Endothelial cell of umbilical vein (primary cell): Measurements from ENCODE around the gene RPP21. TPM values are rescaled to one million over a fixed set of nuclear protein-coding genes. Genes with fewer than 3 reads are reported as not detected.
A peak's percentile ranks its signal among the peaks of the same experiment; 100 is the strongest.

Source experiments
- BruUV-seq: library from RNA; stranded (reverse); fragments of 400-500 nt; replicated peaks from 2 replicates; lab custom pipeline; 2021; lab: Mats Ljungman, UMichigan
- CTCF ChIA-PET: fragments of 300-600, 350-600 bp; sonication (Branson Sonifier 250); formaldehyde crosslinking; loops from one replicate; lab custom pipeline; 2021; ENCODE audit warnings: antibody characterized with exemption, inconsistent platforms; lab: Charles Lee
- POLR2A ChIA-PET: fragments of 300-600, 350-600 bp; sonication (Branson Sonifier 250); formaldehyde crosslinking; loops from one replicate; lab custom pipeline; 2021; ENCODE audit warnings: antibody characterized with exemption, inconsistent platforms; lab: Charles Lee
- DNase-seq: peaks from one replicate; pipeline ENCODE4 v3.0.0-alpha.2; 2011; ENCODE audit warnings: low read depth, low spot score
- FAIRE-seq: peaks from 2 replicates; lab custom pipeline; 2011; peaks lifted over from hg19 to GRCh38; lab: Jason Lieb, UNC
- H2AFZ ChIP-seq: 2 replicates; pipeline ENCODE4 v1.6.0; 2012; ENCODE audit warnings: low read depth, low read length, control low read depth, inconsistent platforms
- H3K27ac ChIP-seq: 2 replicates; pipeline ENCODE4 v1.5.1; 2011; ENCODE audit warnings: low read depth, mild to moderate bottlenecking, control low read depth, low read length, moderate library complexity; ENCODE audit not compliant: insufficient read depth
- H3K27me3 ChIP-seq, 2 experiments: 2 replicates each; pipeline versions ENCODE4 v1.6.0 to v1.6.1; 2011; ENCODE audit warnings: low read length in 2 of 2, mixed read lengths in 1 of 2; ENCODE audit not compliant: control insufficient read depth in 2 of 2, insufficient read depth in 2 of 2
- H3K36me3 ChIP-seq, 2 experiments: 2 replicates in 1 of 2; 3 replicates in 1 of 2; pipeline ENCODE4 v1.5.1; 2011; ENCODE audit warnings: low read length in 2 of 2, mild to moderate bottlenecking in 1 of 2, moderate library complexity in 1 of 2; ENCODE audit not compliant: control insufficient read depth in 2 of 2, insufficient read depth in 2 of 2; ENCODE audit errors: extremely low read depth in 1 of 2
- H3K4me1 ChIP-seq: 3 replicates; pipeline ENCODE4 v1.5.1; 2011; ENCODE audit warnings: mild to moderate bottlenecking, low read length; ENCODE audit not compliant: control insufficient read depth, insufficient read depth; ENCODE audit errors: extremely low read depth
- H3K4me2 ChIP-seq: 2 replicates; pipeline ENCODE4 v1.6.1; 2011; ENCODE audit warnings: low read length, control low read depth, mixed read lengths; ENCODE audit not compliant: insufficient read depth
- H3K4me3 ChIP-seq, 3 experiments: fragments of 200-600 bp in 1 of 3; sonication (generic), shearing (Covaris generic) in 1 of 3; replicated peaks in 1 of 3; 2 replicates each; pipeline ENCODE4 v1.5.1; 2011 to 2016; ENCODE audit warnings: control low read depth in 3 of 3, low read length in 3 of 3, mild to moderate bottlenecking in 2 of 3, inconsistent platforms in 1 of 3, low read depth in 1 of 3, moderate library complexity in 1 of 3; ENCODE audit not compliant: insufficient read depth in 1 of 3
- H3K79me2 ChIP-seq: 2 replicates; pipeline ENCODE4 v1.6.0; 2012; ENCODE audit warnings: low read length, inconsistent platforms; ENCODE audit not compliant: control insufficient read depth, insufficient read depth
- H3K9ac ChIP-seq: replicated peaks from 2 replicates; pipeline ENCODE3; 2011; ENCODE audit warnings: low read length, control low read depth; ENCODE audit not compliant: insufficient read depth; ENCODE audit errors: extremely low read depth
- H3K9me1 ChIP-seq: replicated peaks from 3 replicates; pipeline ENCODE4 v1.6.0; 2011; ENCODE audit warnings: mild to moderate bottlenecking, low read length; ENCODE audit not compliant: control insufficient read depth, insufficient read depth; ENCODE audit errors: extremely low read depth
- H3K9me3 ChIP-seq: replicated peaks from 2 replicates; pipeline ENCODE4 v1.5.1; 2012; ENCODE audit warnings: low read length, inconsistent platforms; ENCODE audit not compliant: control insufficient read depth, insufficient read depth
- H4K20me1 ChIP-seq: replicated peaks from 2 replicates; pipeline ENCODE3; 2011; ENCODE audit warnings: mild to moderate bottlenecking, low read length; ENCODE audit not compliant: control insufficient read depth, insufficient read depth; ENCODE audit errors: extremely low read depth
- FOS ChIP-seq: IDR thresholded peaks from 2 replicates; pipeline ENCODE4 v1.6.1; 2011; ENCODE audit warnings: mild to moderate bottlenecking, low read length, moderate library complexity, borderline replicate concordance; ENCODE audit not compliant: insufficient read depth
- GATA2 ChIP-seq: IDR thresholded peaks from 2 replicates; pipeline ENCODE4 v1.7.0; 2011; ENCODE audit warnings: low read depth, mild to moderate bottlenecking, moderate library complexity, mixed read lengths, low read length; ENCODE audit not compliant: insufficient read length, insufficient read depth
- POLR2AphosphoS5 ChIP-seq: IDR thresholded peaks from 2 replicates; pipeline ENCODE4 v1.6.1; 2012; ENCODE audit warnings: low read depth, mild to moderate bottlenecking, control low read depth, low read length, moderate library complexity; ENCODE audit not compliant: insufficient read depth
- dilution Hi-C: fragments of 300-500 bp; cut with MboI; formaldehyde crosslinking; loops from one replicate; pipeline ENCODE4 v1.15.0; 2019; ENCODE audit warnings: low sequenced_read_pairs; ENCODE audit not compliant: extremely low pct_ligation_motif_present
- intact Hi-C: fragments of 100-400 bp; cut with micrococcal nuclease; formaldehyde crosslinking; loops from one replicate; pipeline ENCODE4 v1.10.0; 2022
- polyA plus RNA-seq, 4 experiments: library from polyadenylated mRNA; depleted of rRNA in 3 of 4; stranded (reverse) in 3 of 4; unstranded in 1 of 4; fragments of >200 nt; gene quantifications; 2 replicates each; pipeline versions ENCODE4 v1.2.1 to v1.2.3, GENCODE V29; 2011 to 2012; ENCODE audit warnings: missing spikeins in 1 of 4
- total RNA-seq: library from RNA; stranded (reverse); gene quantifications from 2 replicates; pipeline ENCODE4 v1.2.3, GENCODE V29; 2021
- TF ChIP-seq, protein P1 (sequence below): IDR thresholded peaks from 2 replicates; pipeline ENCODE4 v1.6.1; 2011; ENCODE audit not compliant: insufficient read depth, insufficient read length

The RPP21 gene
- total and polyA plus RNA-seq, 2 donors (not counting 3 experiments of a cell fraction or from before 2014, with no cell fraction given) = 35.3 to 101 TPM

DNA sequence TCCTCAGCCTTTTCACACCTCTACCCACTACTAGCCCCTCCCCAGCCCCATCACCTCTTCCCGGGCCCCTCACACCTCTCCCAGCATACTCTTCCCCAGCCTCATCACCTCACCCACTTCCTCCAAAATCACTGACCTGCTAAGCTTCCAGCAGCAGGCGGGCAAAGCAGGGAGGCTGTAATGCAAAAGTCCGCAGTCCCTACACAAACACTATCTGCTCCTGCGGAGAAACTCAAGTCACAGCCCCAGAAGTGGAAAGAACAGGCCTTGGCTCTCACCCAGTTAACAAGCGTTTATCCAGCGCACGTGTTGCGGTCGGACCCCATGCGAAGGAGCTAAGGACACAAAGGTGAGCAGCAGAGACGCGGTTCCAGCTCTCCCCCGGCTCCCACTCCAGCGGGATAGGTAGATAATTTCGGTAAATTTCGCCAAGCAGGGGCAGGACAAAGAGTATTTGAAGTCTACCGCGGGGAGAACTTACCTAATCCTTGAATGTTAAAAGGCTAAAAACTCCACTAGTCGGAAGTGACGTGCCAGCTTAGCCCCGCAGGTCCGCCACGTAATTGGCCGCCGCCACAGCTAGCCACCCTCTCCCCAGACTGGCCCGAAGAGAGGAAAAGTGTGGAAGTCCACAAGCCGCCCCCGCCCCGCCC, 19.0 kb upstream of the RPP21 start:
- peaks cover 50% of the 10 kb centered on the region for H3K79me2 ChIP-seq
- H3K36me3 ChIP-seq = peaks cover 5 to 6% of the 10 kb centered on the region in 2 experiments
- dilution Hi-C loops (no loop called here), intact Hi-C loops (loop anchor here (1.0 to 5.0 kb wide), 2 partner anchors 113 to 259 kb away; partner anchors contain the start of genes PPP1R11 and TRIM26)
- no peaks in the 10 kb centered on the region for H3K9me3 ChIP-seq
- peaks cover 24% of the 10 kb centered on the region for H3K4me1 ChIP-seq
- peak overlapping the region; percentile 56 for H2AFZ ChIP-seq
- H3K4me2 ChIP-seq = peak overlapping the region; percentile 81
- POLR2A ChIA-PET = interaction anchor here (0.8 kb wide), 1 partner anchor 113 kb away, joined by 3 read pairs; the partner anchor contains the start of gene TRIM26
- FAIRE-seq (peak; percentile 86), DNase-seq (peak; percentile 85)
- peak overlapping the region; percentile 89 for H3K27ac ChIP-seq
- H3K27me3 ChIP-seq = no peaks in the 10 kb centered on the region
- CTCF ChIA-PET = interaction anchor here (0.9 to 2.6 kb wide), 5 partner anchors 11 to 223 kb away, joined by 3 to 19 read pairs (median 4); no protein-coding TSS in a partner anchor
- H3K4me3 ChIP-seq = peak overlapping the region; percentile 65 to 87 (median 85)
- H3K9me1 ChIP-seq = no peaks in the 10 kb centered on the region
- TF ChIP-seq, protein P1, sequence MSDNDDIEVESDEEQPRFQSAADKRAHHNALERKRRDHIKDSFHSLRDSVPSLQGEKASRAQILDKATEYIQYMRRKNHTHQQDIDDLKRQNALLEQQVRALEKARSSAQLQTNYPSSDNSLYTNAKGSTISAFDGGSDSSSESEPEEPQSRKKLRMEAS = peak; percentile 55
- TF ChIP-seq GATA2 (no peak), POLR2AphosphoS5 (no peak), FOS (no peak)
- H3K9ac ChIP-seq = peak overlapping the region; percentile 94
- H4K20me1 ChIP-seq = no peaks in the 10 kb centered on the region
- BruUV-seq = TSS peak; percentile 39
